Stimulated activated CD4-positive, alpha-beta T cell treated with anti-CD3 and anti-CD28 coated beads, Interleukin-12 subunit alpha, Interleukin-12 subunit beta, amount 100 ng/mL, for 4 hours (primary cell): ENCODE data around the gene KY.

Experiments
- DNase-seq: peaks from one replicate; pipeline ENCODE4 v3.0.0-alpha.2; 2020

The KY gene

GRCh38 chr3:134644731-134645514, 5.9 kb downstream of the KY start:
- no peak for DNase-seq

- DNase-seq, result no peak
These were observed 7.6 kb downstream of the KY start for GRCh38 chr3:134643150-134643675.

GRCh38 chr3:134642445-134643149, 8.2 kb downstream of the KY start:
- no peak for DNase-seq

GRCh38 chr3:134641671-134642300, 9.0 kb downstream of the KY start:
- no peak for DNase-seq

GRCh38 chr3:134640872-134641470, 9.9 kb downstream of the KY start:
- no peak for DNase-seq

GRCh38 chr3:134640378-134640777, 10.4 kb downstream of the KY start:
- DNase-seq, result no peak

GRCh38 chr3:134638385-134639030, 12.3 kb downstream of the KY start:
- no peak for DNase-seq

GRCh38 chr3:134636406-134636805, 14.4 kb downstream of the KY start:
- DNase-seq, result no peak

- DNase-seq, result no peak
These were observed 20.3 kb downstream of the KY start for GRCh38 chr3:134630506-134630905.

- DNase-seq, result no peak
These were observed 21.9 kb downstream of the KY start for GRCh38 chr3:134628884-134629283.

GRCh38 chr3:134627831-134628230, 23.0 kb downstream of the KY start:
- DNase-seq, result no peak

- DNase-seq, result no peak
These were observed 24.7 kb downstream of the KY start for GRCh38 chr3:134625885-134626741.

GRCh38 chr3:134625462-134625861, 25.4 kb downstream of the KY start:
- no peak for DNase-seq

GRCh38 chr3:134624537-134625287, 26.1 kb downstream of the KY start:
- no peak for DNase-seq

- no peak for DNase-seq
These were observed 27.1 kb downstream of the KY start for GRCh38 chr3:134623615-134624245.

- no peak for DNase-seq
These were observed 27.9 kb downstream of the KY start for GRCh38 chr3:134622806-134623365.

- no peak for DNase-seq
These were observed 29.0 kb downstream of the KY start for GRCh38 chr3:134621854-134622253.

GRCh38 chr3:134620476-134621115, 30.2 kb downstream of the KY start:
- DNase-seq, result no peak

GRCh38 chr3:134619884-134620445, 30.9 kb downstream of the KY start:
- DNase-seq, result no peak
